H1 (cell line): Measurements from ENCODE around the gene IRS1. TPM values are rescaled to one million over a fixed set of nuclear protein-coding genes. Genes with fewer than 3 reads are reported as not detected.

Source experiments
- CBX8 ChIP-seq: fragments of 300-800, 300-1000 bp; sonication (generic); IDR thresholded peaks from 2 replicates; pipeline ENCODE4 v1.7.1; 2016; ENCODE audit warnings: low read depth, low read length, borderline replicate concordance
- CEBPB ChIP-seq: IDR thresholded peaks from 2 replicates; pipeline ENCODE4 v1.6.1; 2012; ENCODE audit warnings: low read depth, low read length
- CHD7 ChIP-seq: fragments of 300-600 bp; sonication (generic); IDR thresholded peaks from 2 replicates; pipeline ENCODE4 v1.7.1; 2012; ENCODE audit warnings: low read length, moderate library complexity, mild to moderate bottlenecking, inconsistent platforms; ENCODE audit not compliant: insufficient replicate concordance
- GTF2F1 ChIP-seq: IDR thresholded peaks from 2 replicates; pipeline ENCODE4 v1.6.1; 2012; ENCODE audit warnings: low read depth, low read length, improper control_type of control experiment, borderline replicate concordance
- SIX5 ChIP-seq: IDR thresholded peaks from 2 replicates; pipeline ENCODE4 v1.6.1; 2011; ENCODE audit warnings: mild to moderate bottlenecking, low read depth, low read length
- polyA plus RNA-seq, 7 experiments: library from polyadenylated mRNA; depleted of rRNA in 3 of 7; stranded (reverse) in 5 of 7; unstranded in 2 of 7; fragments of >200 nt in 5 of 7; fragments of 200-250 nt in 2 of 7; gene quantifications; 1 replicate in 5 of 7; 2 replicates in 1 of 7; 4 replicates in 1 of 7; pipeline versions ENCODE4 v1.2.1 to v1.2.3, GENCODE V29; 2011 to 2013; ENCODE audit warnings: missing spikeins in 2 of 7, mixed read lengths in 2 of 7
- total RNA-seq: library from RNA; stranded (reverse); fragmentation: NEBNext Ultra II Directional; extraction: Animal tissue kit (Norgen Biotek cat#: 25700); gene quantifications from 2 replicates; pipeline ENCODE4 v1.2.1, GENCODE V29; 2021

Gene IRS1
- total and polyA plus RNA-seq, 2 of the 8 experiments (the other 6 are each of a cell fraction or from before 2014, with no cell fraction given), result 9.1 to 26.9 TPM

GRCh38 chr2:226845386-226846116 is 45.9 kb upstream of the IRS1 start (continued):
- TF ChIP-seq CHD7 (no peak), SIX5 (no peak), CEBPB (no peak), CBX8 (no peak), GTF2F1 (no peak)
